ENCODE results near the gene LRRC23. TPM values are rescaled to one million over a fixed set of nuclear protein-coding genes. Genes with fewer than 3 reads are reported as not detected.
A peak's percentile ranks its signal among the peaks of the same experiment; 100 is the strongest.

The LRRC23 gene
- total RNA-seq, 2 experiments from 2014 or later = 3.2 to 4.7 TPM

DNA sequence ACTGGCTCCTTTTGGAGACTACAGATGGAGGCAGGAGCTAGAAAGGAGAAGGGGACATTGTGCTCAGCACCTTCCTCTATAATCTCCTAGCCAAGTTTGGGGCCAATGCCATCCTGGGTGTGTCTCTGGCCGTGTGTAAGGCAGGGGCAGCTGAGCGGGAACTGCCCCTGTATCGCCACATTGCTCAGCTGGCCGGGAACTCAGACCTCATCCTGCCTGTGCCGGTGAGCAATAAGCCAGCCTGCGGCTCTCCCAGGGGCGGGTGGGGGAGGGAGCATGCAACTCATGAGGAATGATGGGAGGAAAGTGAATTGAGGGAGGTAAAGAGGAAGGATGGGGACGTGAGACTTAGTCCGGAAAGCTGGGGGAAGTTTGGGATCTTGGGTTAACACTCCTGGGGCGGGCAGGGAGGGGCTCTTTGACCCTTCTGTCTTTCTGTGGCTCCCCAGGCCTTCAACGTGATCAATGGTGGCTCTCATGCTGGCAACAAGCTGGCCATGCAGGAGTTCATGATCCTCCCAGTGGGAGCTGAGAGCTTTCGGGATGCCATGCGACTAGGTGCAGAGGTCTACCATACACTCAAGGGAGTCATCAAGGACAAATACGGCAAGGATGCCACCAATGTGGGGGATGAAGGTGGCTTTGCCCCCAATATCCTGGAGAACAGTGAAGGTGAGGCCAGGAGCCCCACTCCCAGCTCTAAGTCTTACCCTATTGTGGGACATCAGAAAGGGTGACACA lies 13.0 kb downstream of the LRRC23 start:
- peaks cover 49% of the 10 kb centered on the region for H3K36me3 Mint-ChIP-seq (ENCODE audit: low read depth)
- peaks cover 30% of the 10 kb centered on the region for H3K4me1 Mint-ChIP-seq (ENCODE audit: low read depth)
- no peak overlapping the region for H3K4me3 ChIP-seq (ENCODE audit: low read length)

DNA sequence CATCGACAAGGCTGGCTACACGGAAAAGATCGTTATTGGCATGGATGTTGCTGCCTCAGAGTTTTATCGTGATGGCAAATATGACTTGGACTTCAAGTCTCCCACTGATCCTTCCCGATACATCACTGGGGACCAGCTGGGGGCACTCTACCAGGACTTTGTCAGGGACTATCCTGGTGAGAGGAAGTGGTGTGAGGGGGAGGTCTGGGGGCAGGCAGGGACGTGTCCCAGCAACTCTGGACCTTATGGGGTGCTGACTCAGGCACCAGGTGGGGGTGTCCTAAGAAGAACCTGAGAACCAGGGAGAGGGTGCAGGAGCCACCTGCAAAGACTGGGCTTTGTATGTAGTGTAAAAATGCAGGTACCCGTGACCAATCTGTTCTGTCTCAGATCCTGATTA lies 15.0 kb downstream of the LRRC23 start:
- H3K9me3 Mint-ChIP-seq = no peaks in the 10 kb centered on the region
- peaks cover 63% of the 10 kb centered on the region for H3K36me3 ChIP-seq (ENCODE audit: insufficient read depth, low read length)
- POLR2A ChIA-PET = no interaction called here
- ATAC-seq (ENCODE audit: poor library complexity) = no peak
- TF ChIP-seq, protein P1, sequence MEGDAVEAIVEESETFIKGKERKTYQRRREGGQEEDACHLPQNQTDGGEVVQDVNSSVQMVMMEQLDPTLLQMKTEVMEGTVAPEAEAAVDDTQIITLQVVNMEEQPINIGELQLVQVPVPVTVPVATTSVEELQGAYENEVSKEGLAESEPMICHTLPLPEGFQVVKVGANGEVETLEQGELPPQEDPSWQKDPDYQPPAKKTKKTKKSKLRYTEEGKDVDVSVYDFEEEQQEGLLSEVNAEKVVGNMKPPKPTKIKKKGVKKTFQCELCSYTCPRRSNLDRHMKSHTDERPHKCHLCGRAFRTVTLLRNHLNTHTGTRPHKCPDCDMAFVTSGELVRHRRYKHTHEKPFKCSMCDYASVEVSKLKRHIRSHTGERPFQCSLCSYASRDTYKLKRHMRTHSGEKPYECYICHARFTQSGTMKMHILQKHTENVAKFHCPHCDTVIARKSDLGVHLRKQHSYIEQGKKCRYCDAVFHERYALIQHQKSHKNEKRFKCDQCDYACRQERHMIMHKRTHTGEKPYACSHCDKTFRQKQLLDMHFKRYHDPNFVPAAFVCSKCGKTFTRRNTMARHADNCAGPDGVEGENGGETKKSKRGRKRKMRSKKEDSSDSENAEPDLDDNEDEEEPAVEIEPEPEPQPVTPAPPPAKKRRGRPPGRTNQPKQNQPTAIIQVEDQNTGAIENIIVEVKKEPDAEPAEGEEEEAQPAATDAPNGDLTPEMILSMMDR (IDR thresholded peaks at IDR 0.05) = no peak
- intact Hi-C loops (cut with DNase I, micrococcal nuclease) = no loop called here
- DNase-seq = no peak
- H3K4me3 ChIP-seq (ENCODE audit: low read length) = no peak overlapping the region
- no peak overlapping the region for H3K27ac Mint-ChIP-seq
- peaks cover 50% of the 10 kb centered on the region for H3K36me3 Mint-ChIP-seq (ENCODE audit: low read depth)
- H3K4me1 ChIP-seq (ENCODE audit: insufficient read depth, low read length) = peaks cover 26% of the 10 kb centered on the region
- CTCF ChIA-PET = interaction anchor here (0.6 to 1.6 kb wide), 4 partner anchors 18 to 47 kb away, joined by 3 to 5 read pairs (median 4); no protein-coding TSS in a partner anchor
- no peaks in the 10 kb centered on the region for H3K27me3 ChIP-seq (ENCODE audit: control insufficient read depth in 1 of 2, insufficient read depth in 2 of 2, low read length in 2 of 2)
- H3K27ac ChIP-seq (ENCODE audit: low read depth in 1 of 2, low read length in 2 of 2) = no peak overlapping the region
- H3K4me3 Mint-ChIP-seq = no peak overlapping the region
- H3K4me1 Mint-ChIP-seq (ENCODE audit: low read depth) = peaks cover 19% of the 10 kb centered on the region
- no peaks in the 10 kb centered on the region for H3K27me3 Mint-ChIP-seq
- no peaks in the 10 kb centered on the region for H3K9me3 ChIP-seq (ENCODE audit: control insufficient read depth in 1 of 2, insufficient read depth in 1 of 2, low read length in 2 of 2)

More for the DNA sequence above, 13.0 kb downstream of the LRRC23 start:
- Histone ChIP-seq H3K36me3 (ENCODE audit: insufficient read depth, low read length) (peaks cover 48% of the 10 kb centered on the region), H3K27ac (ENCODE audit: low read depth in 1 of 2, low read length in 2 of 2) (no peak overlapping the region), H3K9me3 (ENCODE audit: control insufficient read depth in 1 of 2, insufficient read depth in 1 of 2, low read length in 2 of 2) (no peaks in the 10 kb centered on the region), H3K27me3 (ENCODE audit: control insufficient read depth in 1 of 2, insufficient read depth in 2 of 2, low read length in 2 of 2) (no peaks in the 10 kb centered on the region), H3K4me1 (ENCODE audit: insufficient read depth, low read length) (peaks cover 32% of the 10 kb centered on the region)
- DNase-seq (no peak), ATAC-seq (ENCODE audit: poor library complexity) (no peak)
- intact Hi-C loops (cut with DNase I, micrococcal nuclease) = no loop called here
- POLR2A ChIA-PET = interaction anchor here (0.7 kb wide), 1 partner anchor 26 kb away, joined by 3 read pairs; no protein-coding TSS in a partner anchor
- H3K9me3 Mint-ChIP-seq = no peaks in the 10 kb centered on the region
- CTCF ChIA-PET = no interaction called here
- TF ChIP-seq, protein P1 (IDR thresholded peaks at IDR 0.05) = no peak
- H3K27ac Mint-ChIP-seq = peak overlapping the region; percentile 82
- no peaks in the 10 kb centered on the region for H3K27me3 Mint-ChIP-seq
- no peak overlapping the region for H3K4me3 Mint-ChIP-seq

DNA sequence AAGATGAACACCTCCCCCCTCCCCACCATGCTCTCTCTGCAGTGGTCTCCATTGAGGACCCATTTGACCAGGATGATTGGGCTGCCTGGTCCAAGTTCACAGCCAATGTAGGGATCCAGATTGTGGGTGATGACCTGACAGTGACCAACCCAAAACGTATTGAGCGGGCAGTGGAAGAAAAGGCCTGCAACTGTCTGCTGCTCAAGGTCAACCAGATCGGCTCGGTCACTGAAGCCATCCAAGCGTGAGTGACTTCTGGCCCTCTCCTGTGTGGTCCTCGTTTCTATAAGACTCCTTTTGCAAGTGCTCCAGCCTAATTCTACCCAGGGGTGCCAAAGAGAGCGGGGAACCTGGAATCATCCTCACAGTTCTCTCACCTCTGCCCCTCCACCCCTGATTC lies 16.9 kb downstream of the LRRC23 start:
- H3K36me3 ChIP-seq (ENCODE audit: insufficient read depth, low read length) = peaks cover 57% of the 10 kb centered on the region

More for the DNA sequence above, 16.9 kb downstream of the LRRC23 start:
- Mint-ChIP-seq H3K9me3 (no peaks in the 10 kb centered on the region), H3K36me3 (ENCODE audit: low read depth) (peaks cover 42% of the 10 kb centered on the region), H3K4me1 (ENCODE audit: low read depth) (peaks cover 17% of the 10 kb centered on the region), H3K4me3 (no peak overlapping the region), H3K27me3 (no peaks in the 10 kb centered on the region), H3K27ac (no peak overlapping the region)
- H3K4me3 ChIP-seq (ENCODE audit: low read length) = no peak overlapping the region
- H3K27me3 ChIP-seq (ENCODE audit: control insufficient read depth in 1 of 2, insufficient read depth in 2 of 2, low read length in 2 of 2) = no peaks in the 10 kb centered on the region
- DNase-seq (no peak), ATAC-seq (ENCODE audit: poor library complexity) (no peak)
- POLR2A ChIA-PET = interaction anchor here (0.9 kb wide), 1 partner anchor 22 kb away, joined by 3 read pairs; the partner anchor contains the start of genes C12orf57 and RNU7-1
- intact Hi-C loops (cut with DNase I, micrococcal nuclease) = loop anchor here (5.0 kb wide), 1 partner anchor 96 kb away; the partner anchor contains the start of gene LPCAT3 (in 2 of the 2)
- CTCF ChIA-PET = interaction anchor here (1.1 to 1.2 kb wide), 2 partner anchors 49 kb away, joined by 4 read pairs; partner anchors contain the start of gene SPSB2
- TF ChIP-seq, protein P1 (IDR thresholded peaks at IDR 0.05) = no peak
- H3K9me3 ChIP-seq (ENCODE audit: control insufficient read depth in 1 of 2, insufficient read depth in 1 of 2, low read length in 2 of 2) = no peaks in the 10 kb centered on the region
- H3K27ac ChIP-seq (ENCODE audit: low read depth in 1 of 2, low read length in 2 of 2) = no peak overlapping the region
- H3K4me1 ChIP-seq (ENCODE audit: insufficient read depth, low read length) = peaks cover 17% of the 10 kb centered on the region
